ENCODE measurements around the gene SMIM26.
"Not testable (repeated sequence)": the region's sequence is repeated elsewhere in the genome, so short reads cannot be mapped to it uniquely, and the experiment has no call there.

The SMIM26 gene

GRCh38 chr20:18566892-18567738, at the start of gene SMIM26:
TSS of gene SMIM26 (plus strand) at chr20:18567432. CDS start at chr20:18567479, 47 bp downstream.
- peak; percentile 86 to 88 for DNase-seq (ENCODE audit: low read depth in 2 of 2)

DNA sequence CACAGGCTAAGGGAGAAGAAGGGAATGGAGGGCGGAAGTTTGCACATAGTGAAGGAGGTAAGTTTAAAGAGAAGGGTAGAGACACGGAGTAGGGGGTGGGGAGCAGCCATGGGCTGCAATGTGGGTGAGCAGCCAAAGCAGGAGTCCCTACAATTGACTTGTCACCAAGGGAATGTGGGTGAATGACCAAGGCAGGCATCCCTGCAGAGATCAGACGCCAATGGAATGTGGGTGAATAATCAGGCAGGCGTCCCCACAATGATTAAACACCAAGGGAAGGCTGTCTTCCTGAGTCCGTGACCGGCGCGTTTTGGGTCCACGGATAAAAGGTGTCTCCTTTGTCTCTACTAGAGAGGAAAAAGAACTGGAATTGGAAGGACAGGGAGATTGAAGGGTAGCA, 45.2 kb upstream of the SMIM26 start:
- DNase-seq (ENCODE audit: low read depth in 2 of 2), result not testable (repeated sequence)

DNA sequence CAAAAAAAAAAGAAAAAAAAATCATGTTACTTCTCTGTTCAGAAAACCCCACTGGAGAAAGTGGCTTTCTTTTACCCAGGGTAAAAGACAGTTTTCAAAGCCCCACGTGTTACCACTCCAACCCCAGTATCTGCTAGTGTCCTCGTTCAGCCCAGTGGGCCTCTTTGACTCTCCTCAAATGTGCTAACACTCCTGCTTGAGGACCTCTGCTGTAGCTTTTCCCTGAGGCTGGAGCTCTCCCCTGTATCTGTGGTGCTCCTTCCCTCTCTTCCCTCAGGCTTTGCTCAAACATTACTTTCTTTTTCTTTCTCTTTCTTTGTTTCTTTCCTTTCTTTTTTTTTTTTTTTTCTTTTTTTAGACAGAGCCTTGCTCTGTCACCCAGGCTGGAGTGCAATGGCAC, 44.2 kb upstream of the SMIM26 start:
- no peak for DNase-seq (ENCODE audit: low read depth in 2 of 2)

DNA sequence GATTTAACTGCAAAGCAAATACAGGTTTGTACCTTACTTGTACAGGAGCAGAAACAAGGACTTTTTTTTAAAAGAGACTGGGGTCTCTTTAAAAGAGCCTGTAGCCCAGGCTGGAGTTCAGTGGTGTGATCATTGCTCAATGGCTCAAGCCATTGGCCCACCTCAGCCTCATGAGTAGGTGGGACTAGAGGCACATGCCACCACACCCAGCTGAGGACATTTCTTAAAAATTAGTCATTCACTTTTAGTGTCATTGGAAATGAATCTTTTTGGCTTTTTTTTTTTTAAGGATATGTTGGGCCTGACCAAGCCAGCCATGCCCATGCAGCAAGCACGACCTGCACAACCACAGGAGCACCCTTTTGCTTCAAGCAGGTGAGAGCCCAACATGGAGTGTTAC, 42.6 kb upstream of the SMIM26 start:
- no peak for DNase-seq (ENCODE audit: low read depth in 2 of 2)

DNA sequence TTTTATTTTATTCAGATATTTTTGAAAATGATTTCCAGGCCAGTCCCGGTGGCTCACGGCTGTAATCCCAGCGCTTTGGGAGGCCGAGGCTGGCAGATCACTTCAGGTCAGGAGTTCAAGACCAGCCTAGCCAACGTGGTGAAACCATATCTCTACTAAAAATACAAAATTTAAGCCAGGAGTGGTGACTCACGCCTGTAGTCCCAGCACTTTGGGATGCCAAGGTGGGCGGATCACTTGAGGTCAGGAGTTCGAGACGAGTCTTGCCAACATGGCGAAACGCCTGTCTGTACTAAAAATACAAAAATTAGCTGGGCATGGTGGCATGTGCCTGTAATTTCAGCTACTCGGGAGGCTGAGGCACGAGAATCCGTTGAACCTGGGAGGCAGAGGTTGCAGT, 40.5 kb upstream of the SMIM26 start:
- not testable (repeated sequence) for DNase-seq (ENCODE audit: low read depth in 2 of 2)

- DNase-seq (ENCODE audit: low read depth in 2 of 2), result no peak
Measured at GRCh38 chr20:18527339-18527738, 39.9 kb upstream of the SMIM26 start.

DNA sequence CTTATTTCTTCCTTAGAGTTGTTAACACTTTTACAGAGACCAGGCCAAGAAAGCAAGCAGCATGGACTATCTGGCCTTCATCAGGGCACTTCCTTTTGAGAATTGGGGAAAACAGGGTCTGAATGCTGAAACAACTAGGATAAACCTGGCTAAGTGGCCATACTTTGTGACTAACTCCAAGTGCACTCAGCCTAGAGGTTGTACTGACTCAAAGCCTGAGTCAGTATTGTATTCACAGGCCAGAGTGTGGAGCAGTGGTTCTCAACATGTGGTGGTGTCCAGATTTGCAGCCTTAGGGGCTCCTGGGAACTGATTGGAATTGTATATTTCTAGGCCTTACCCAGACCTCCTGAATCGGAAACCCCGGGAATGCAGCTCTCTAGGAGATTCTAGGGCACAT, 39.4 kb upstream of the SMIM26 start:
- DNase-seq (ENCODE audit: low read depth in 2 of 2), result no peak

- DNase-seq (ENCODE audit: low read depth in 2 of 2), result no peak
Measured at GRCh38 chr20:18529041-18529440, 38.2 kb upstream of the SMIM26 start.

DNA sequence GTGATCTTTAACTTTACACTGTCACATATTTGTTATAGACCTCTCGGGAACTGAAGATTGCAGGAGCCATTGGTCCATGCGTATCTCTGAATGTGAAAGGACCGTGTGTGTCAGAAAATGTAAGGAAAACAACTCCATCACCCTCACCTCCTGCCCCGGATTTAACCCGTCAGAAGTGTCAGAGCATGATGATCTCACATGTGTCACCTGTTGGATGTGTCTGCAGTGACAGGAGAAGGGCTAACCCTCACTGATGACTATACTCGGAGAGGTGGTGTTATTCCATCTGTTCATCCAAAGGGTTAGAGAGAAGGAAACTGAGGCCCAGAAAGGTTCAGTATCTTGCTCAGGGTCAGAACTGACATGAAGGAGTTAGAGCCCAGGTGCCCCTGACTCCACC, 34.6 kb upstream of the SMIM26 start:
- no peak for DNase-seq (ENCODE audit: low read depth in 2 of 2)

- DNase-seq (ENCODE audit: low read depth in 2 of 2), result no peak
Measured at GRCh38 chr20:18533491-18533890, 33.7 kb upstream of the SMIM26 start.

- DNase-seq (ENCODE audit: low read depth in 2 of 2), result no peak
Measured at GRCh38 chr20:18533978-18534644, 33.1 kb upstream of the SMIM26 start.

GRCh38 chr20:18537651-18538050, 29.6 kb upstream of the SMIM26 start:
- DNase-seq (ENCODE audit: low read depth in 2 of 2), result no peak

DNA sequence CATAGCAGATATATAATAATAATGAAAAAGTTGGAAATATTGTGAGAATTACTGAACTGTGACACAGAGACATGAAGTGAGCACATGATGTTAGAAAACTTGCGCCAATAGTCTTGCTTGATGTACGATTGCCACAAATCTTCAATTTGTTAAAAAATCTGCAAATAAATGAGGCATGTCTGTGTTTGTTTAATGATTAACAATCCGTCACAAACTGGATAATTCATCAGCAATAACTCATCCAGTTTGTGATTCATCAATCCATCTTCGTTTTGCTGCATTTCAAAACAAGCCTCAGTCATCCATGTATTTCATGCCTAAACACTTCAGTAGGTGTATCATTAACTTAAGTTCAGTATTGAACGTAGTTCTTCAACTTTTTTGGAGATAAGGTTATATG, 25.5 kb upstream of the SMIM26 start:
- no peak for DNase-seq (ENCODE audit: low read depth in 2 of 2)

GRCh38 chr20:18543216-18543615, 24.0 kb upstream of the SMIM26 start:
- DNase-seq (ENCODE audit: low read depth in 2 of 2), result no peak

DNA sequence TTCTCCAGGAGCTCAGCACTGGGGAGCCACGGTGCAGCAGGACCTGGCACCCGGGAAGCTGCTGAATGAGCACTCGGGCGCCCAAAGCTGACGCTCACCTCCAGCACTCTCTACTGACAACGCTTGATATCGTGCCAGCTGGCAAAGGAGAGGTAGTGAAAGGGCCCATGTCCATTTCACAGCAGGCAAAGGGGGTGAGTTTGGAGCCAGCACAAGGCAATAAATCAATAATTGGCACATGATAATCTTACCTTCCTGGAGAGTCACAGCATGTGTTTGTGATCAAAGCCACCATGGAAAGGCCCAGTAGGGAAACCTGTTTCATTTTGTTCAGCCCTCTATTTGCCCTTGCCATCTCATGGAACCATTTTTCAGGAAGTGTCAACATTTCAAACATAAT, 23.3 kb upstream of the SMIM26 start:
- no peak for DNase-seq (ENCODE audit: low read depth in 2 of 2)

GRCh38 chr20:18545566-18545965, 21.7 kb upstream of the SMIM26 start:
- DNase-seq (ENCODE audit: low read depth in 2 of 2), result no peak

DNA sequence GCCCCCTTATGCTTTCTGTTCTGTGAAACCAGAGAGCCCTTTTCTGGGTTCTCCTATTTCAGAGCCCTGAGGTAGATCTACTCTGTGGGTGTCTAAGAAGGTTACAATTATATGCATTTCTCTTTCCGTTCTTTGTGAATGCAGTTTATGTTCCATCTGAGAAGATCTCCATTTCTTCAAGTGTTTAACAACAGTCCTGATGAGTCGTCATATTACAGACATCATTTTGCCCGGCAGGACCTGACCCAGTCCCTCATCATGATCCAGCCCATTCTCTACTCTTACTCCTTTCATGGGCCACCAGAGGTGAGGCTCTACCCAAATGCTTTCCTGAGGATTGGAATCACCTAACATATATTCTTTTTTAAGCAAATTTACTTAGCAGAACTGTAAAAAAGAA, 18.8 kb upstream of the SMIM26 start:
- no peak for DNase-seq (ENCODE audit: low read depth in 2 of 2)

- no peak for DNase-seq (ENCODE audit: low read depth in 2 of 2)
Measured at GRCh38 chr20:18553746-18554145, 13.5 kb upstream of the SMIM26 start.

GRCh38 chr20:18567739-18568091, 483 bp downstream of the SMIM26 start:
- no peak for DNase-seq (ENCODE audit: low read depth in 2 of 2)

DNA sequence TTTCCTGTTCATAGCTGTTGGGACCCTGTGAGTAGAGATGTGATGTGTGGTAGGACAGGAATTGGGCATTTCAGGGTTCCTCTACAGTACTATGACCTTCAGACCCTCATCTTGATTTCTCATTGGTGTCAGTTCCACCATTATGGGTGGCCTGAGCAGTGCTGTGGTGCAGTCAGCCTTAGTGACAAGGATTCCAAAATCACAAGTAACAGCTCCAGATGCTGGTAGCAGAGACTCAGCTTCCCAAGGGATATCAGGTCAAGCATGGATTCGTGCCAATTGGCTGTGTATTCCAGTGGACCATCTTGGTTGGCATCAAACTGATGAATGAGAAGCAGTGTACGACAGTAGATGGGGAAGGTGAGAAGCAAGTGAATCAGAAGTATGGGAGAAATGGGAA, 3.8 kb downstream of the SMIM26 start:
- no peak for DNase-seq (ENCODE audit: low read depth in 2 of 2)

GRCh38 chr20:18571578-18571977, 4.3 kb downstream of the SMIM26 start:
- DNase-seq (ENCODE audit: low read depth in 2 of 2), result no peak

DNA sequence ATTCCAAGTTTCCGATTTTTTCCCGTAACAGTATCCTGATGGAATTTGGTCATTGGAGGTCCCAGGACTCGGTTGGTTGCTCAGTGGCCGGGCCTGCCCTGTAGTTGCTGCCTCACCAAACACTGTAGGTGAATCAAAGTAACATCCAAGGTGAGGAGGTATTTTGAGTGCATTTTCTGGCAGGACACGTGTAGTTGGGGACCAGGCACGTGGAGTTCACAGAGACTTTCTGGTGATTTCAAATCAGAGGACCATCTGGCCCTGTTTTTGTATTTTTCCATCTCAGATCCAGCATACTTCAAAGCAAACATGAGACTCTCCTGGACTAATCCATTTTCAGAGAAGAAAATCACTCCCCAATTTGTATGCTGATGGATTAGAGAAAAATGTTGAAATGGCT, 10.7 kb downstream of the SMIM26 start:
- DNase-seq (ENCODE audit: low read depth in 2 of 2), result no peak

GRCh38 chr20:18578581-18578980, 11.3 kb downstream of the SMIM26 start:
- no peak for DNase-seq (ENCODE audit: low read depth in 2 of 2)

All from activated CD4-positive, alpha-beta T cell treated with anti-CD3 and anti-CD28 coated beads for 24 hours (primary cell).